Measurements from ENCODE around the gene TMEM245. TPM values are rescaled to one million over a fixed set of nuclear protein-coding genes. Genes with fewer than 3 reads are reported as not detected.

Gene TMEM245
- total and polyA plus RNA-seq, 11 donors, result 16.7 to 174 (median 99.6) TPM

DNA sequence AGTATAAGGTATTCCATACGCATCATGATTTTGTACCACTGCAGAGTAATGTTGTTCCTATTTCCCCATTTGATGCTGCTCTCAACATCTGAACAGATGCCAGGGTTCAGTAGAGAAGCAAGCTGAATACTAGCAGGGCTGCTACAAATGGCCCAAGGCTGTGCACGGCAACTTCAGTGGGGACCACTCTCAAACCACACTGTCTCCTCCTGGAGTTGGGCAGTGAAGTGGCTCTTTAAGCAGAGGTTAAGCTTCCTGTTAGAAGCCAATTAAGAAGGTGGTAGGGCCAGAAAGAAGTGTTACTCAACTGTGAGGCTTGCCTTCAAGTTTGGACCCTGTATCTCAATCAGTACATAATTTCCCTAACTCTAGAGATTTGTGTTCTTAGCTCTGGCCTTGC, 32.0 kb downstream of the TMEM245 start:
- peaks cover 0 to 13% (median 6%) of the 10 kb centered on the region in 12 donors for H3K4me1 ChIP-seq
- TF ChIP-seq POLR2A (IDR thresholded peaks at IDR 0.05), result no peak
- no peak overlapping the region for H3K4me3 ChIP-seq
- 90 to 98% (median 97%) methylated on average over 2 of the region's 2 CpGs for WGBS, 4 donors
- intact Hi-C loops (cut with DNase I), result loop anchor here in 1 of 10 donors (5.0 kb wide), 1 partner anchor 35 kb away; no protein-coding TSS in a partner anchor
- peaks cover 0 to 100% (median 89%) of the 10 kb centered on the region in 9 donors for H3K36me3 ChIP-seq
- DNase-seq (no peak), ATAC-seq (peak in 1 of 4 donors; percentile 29)
- H3K27ac ChIP-seq, result no peak overlapping the region
- H3K27me3 ChIP-seq, result no peaks in the 10 kb centered on the region
- H3K9me3 ChIP-seq, result no peaks in the 10 kb centered on the region

DNA sequence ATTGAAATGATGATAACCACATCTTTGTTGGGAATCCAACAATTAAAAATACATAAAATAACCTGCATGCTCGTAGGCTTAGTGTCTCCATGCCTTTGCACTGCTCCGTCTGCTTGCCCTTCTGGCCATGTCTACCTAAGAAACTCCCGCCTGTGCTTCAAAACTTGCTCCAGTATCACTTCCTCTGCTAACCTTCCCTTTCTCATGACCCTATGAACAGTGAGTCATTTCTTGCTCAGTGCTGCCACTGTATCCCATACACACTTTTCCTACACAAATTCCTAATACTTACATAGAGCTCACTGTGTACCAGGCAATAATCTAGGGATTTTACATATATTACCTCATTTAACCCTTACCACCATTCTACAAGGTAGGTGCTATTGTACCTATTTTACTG, 33.5 kb downstream of the TMEM245 start:
- H3K36me3 ChIP-seq, result peaks cover 0 to 96% (median 78%) of the 10 kb centered on the region in 9 donors
- peak in 1 of 4 donors; percentile 34 for ATAC-seq
- 88 to 92% (median 90%) methylated on average over 3 of the region's 3 CpGs for WGBS, 4 donors
- peaks cover 0 to 4% (median 0%) of the 10 kb centered on the region in 12 donors for H3K4me1 ChIP-seq
- TF ChIP-seq, protein P1, sequence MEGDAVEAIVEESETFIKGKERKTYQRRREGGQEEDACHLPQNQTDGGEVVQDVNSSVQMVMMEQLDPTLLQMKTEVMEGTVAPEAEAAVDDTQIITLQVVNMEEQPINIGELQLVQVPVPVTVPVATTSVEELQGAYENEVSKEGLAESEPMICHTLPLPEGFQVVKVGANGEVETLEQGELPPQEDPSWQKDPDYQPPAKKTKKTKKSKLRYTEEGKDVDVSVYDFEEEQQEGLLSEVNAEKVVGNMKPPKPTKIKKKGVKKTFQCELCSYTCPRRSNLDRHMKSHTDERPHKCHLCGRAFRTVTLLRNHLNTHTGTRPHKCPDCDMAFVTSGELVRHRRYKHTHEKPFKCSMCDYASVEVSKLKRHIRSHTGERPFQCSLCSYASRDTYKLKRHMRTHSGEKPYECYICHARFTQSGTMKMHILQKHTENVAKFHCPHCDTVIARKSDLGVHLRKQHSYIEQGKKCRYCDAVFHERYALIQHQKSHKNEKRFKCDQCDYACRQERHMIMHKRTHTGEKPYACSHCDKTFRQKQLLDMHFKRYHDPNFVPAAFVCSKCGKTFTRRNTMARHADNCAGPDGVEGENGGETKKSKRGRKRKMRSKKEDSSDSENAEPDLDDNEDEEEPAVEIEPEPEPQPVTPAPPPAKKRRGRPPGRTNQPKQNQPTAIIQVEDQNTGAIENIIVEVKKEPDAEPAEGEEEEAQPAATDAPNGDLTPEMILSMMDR (IDR thresholded peaks at IDR 0.05), result no peak
- TF ChIP-seq POLR2A (IDR thresholded peaks at IDR 0.05), result no peak
- intact Hi-C loops (cut with DNase I), result loop anchor here in 1 of 10 donors (5.0 kb wide), 1 partner anchor 34 kb away; no protein-coding TSS in a partner anchor
- H3K27ac ChIP-seq, result no peak overlapping the region
- no peak overlapping the region for H3K4me3 ChIP-seq
- no peaks in the 10 kb centered on the region for H3K27me3 ChIP-seq
- H3K9me3 ChIP-seq, result no peaks in the 10 kb centered on the region
- no peak for DNase-seq

DNA sequence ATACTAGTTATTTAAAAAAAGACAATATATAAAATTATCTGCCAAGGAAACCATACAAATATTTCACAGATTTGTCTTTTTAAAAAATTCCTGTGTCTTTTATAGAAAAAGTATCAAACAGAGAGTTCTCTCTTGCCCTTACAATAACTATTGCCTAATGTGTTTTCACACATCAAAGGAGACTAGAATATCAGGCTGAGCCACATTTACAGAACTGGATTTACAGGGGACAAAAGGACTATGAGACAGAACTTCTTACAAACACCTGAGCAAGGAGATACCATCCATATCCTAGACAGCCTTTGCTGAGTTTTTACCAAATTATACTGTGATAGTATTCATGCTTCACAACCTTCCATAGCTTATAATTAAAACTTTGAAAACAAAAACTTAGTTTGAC, 34.2 kb downstream of the TMEM245 start:
- intact Hi-C loops (cut with DNase I), result loop anchor here in 1 of 10 donors (5.0 kb wide), 1 partner anchor 33 kb away; no protein-coding TSS in a partner anchor
- ATAC-seq, result no peak

DNA sequence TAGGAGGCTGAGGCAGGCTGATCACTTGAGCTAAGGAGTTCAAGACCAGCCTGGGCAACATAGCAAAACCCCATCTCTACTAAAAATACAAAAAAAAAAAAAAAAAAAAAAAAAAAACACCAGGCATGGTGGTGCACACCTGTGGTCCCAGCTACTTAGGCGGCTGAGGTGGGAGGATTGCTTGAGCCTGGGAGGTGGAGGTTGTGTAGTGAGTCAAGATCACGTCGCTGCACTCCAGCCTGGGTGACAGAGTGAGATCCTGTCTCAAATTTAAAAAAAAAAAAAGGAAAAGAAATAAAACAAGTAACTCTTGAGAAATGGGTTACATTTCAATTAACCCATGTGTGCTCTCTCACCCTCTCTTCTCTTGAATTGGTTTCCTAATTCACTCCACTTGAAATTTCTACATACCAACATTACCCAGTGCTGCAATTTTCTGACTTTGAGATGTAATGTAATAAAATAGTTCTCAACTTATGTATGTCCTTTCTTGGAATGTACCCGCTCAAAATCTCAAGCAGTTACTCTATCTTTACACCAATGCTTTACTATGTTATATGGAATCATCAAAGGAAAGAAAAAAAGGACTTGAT, 35.8 kb downstream of the TMEM245 start:
- DNase-seq, result no peak
- Histone ChIP-seq H3K4me1 (peaks cover 0 to 7% (median 0%) of the 10 kb centered on the region in 12 donors), H3K27ac (no peak overlapping the region), H3K36me3 (peaks cover 0 to 93% (median 75%) of the 10 kb centered on the region in 9 donors), H3K27me3 (no peaks in the 10 kb centered on the region), H3K4me3 (no peak overlapping the region), H3K9me3 (no peaks in the 10 kb centered on the region)
- ATAC-seq, result no peak
- intact Hi-C loops (cut with DNase I), result no loop called here
- TF ChIP-seq, protein P1 (IDR thresholded peaks at IDR 0.05), result no peak
- TF ChIP-seq POLR2A (IDR thresholded peaks at IDR 0.05), result no peak
- 94 to 99% (median 97%) methylated on average over 4 of the region's 4 CpGs for WGBS, 4 donors

More for the DNA sequence above, 34.2 kb downstream of the TMEM245 start:
- no peak for TF ChIP-seq POLR2A (IDR thresholded peaks at IDR 0.05)
- TF ChIP-seq, protein P1 (IDR thresholded peaks at IDR 0.05), result no peak
- Histone ChIP-seq H3K36me3 (peaks cover 0 to 93% (median 78%) of the 10 kb centered on the region in 9 donors), H3K27me3 (no peaks in the 10 kb centered on the region), H3K9me3 (no peaks in the 10 kb centered on the region), H3K4me1 (peaks cover 0 to 4% (median 0%) of the 10 kb centered on the region in 12 donors), H3K27ac (no peak overlapping the region), H3K4me3 (no peak overlapping the region)
- DNase-seq, result no peak
